ENCODE data around the gene LTO1.
A peak's percentile ranks its signal among the peaks of the same experiment; 100 is the strongest.
"Not testable (repeated sequence)": the region's sequence is repeated elsewhere in the genome, so short reads cannot be mapped to it uniquely, and the experiment has no call there.

The LTO1 gene

GRCh38 chr11:69627551-69627950 is 47.6 kb downstream of the LTO1 start:
- Mint-ChIP-seq H3K4me1 (no peaks in the 10 kb centered on the region), H3K27me3 (peaks cover 4% of the 10 kb centered on the region), H3K4me3 (no peak overlapping the region), H3K27ac (no peak overlapping the region), H3K36me3 (peaks cover 3% of the 10 kb centered on the region), H3K9me3 (peaks cover 6% of the 10 kb centered on the region)

DNA sequence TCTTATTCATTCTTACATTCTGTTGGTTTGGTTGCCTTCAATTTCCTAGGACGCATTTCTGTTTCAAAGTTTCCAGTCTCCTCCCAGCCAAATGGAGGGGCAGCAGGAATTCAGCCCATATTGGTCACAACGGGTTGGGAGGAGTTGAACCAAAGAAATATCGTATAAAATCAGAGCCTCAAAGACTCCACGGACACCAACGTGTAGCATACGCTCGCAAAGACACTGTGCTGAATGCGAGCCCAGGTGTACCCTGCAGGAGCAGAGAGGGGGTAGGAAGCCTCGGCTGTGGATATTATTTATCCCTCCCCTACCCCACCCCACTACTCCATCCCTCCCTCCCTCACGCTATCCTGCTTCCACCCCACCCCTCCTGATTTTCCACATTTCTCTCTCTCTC is 49.7 kb downstream of the LTO1 start:
- Mint-ChIP-seq H3K27ac (no peak overlapping the region), H3K4me3 (no peak overlapping the region), H3K4me1 (no peaks in the 10 kb centered on the region), H3K36me3 (peaks cover 3% of the 10 kb centered on the region), H3K27me3 (peaks cover 4% of the 10 kb centered on the region), H3K9me3 (peaks cover 6% of the 10 kb centered on the region)

DNA sequence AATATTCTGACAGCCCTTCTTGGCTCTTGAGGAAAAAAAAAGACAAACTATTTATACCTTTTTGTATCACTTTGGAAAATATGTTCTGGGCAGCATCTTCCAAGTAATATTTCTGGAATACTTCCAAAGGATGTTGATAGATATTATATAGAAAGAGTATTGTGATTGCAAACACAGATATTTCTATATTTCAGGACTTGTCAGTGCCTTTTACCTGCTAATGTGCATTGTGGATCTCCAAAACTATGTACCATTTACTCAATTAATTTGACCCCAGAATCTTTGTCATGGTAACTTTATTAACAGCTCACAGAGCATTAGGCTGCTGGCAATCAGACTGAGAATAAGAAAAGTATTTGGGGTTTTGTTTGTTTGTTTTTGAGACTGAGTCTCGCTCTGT is 50.9 kb downstream of the LTO1 start:
- H3K4me1 Mint-ChIP-seq, result no peaks in the 10 kb centered on the region
- peak overlapping the region; percentile 30 for H3K27ac Mint-ChIP-seq
- H3K27me3 Mint-ChIP-seq, result peaks cover 4% of the 10 kb centered on the region
- no peak overlapping the region for H3K4me3 Mint-ChIP-seq
- H3K9me3 Mint-ChIP-seq, result no peaks in the 10 kb centered on the region
- H3K36me3 Mint-ChIP-seq, result peaks cover 1% of the 10 kb centered on the region

DNA sequence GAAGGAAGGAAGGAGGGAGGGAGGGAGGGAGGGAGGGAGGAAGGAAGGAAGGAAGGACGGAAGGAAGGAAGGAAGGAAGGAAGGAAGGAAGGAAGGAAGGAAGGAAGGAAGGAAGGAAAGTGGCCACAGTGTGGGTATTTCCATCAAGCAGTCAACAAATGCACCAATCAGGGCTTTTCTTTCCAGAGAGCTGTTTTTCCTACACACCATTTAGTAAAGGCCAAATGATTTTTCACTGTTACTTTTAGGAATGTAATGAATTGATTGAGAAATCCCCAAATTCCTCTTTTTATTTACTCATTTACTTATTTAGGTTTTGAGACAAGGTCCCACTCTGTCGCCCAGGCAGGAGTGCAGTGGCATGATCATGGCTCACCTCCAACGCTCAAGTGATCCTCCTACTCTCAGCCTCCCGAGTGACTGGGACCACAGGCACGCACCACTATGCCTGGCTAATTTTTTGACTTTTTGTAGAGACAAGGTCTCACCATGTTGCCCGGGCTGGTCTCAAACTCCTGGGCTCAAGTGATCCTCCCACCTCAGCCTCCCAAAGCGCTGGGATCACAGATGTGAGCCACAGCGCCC is 53.0 kb downstream of the LTO1 start:
- H3K27me3 Mint-ChIP-seq, H3K27ac Mint-ChIP-seq, H3K4me1 Mint-ChIP-seq, H3K4me3 Mint-ChIP-seq, H3K9me3 Mint-ChIP-seq, H3K36me3 Mint-ChIP-seq: not testable (repeated sequence)

DNA sequence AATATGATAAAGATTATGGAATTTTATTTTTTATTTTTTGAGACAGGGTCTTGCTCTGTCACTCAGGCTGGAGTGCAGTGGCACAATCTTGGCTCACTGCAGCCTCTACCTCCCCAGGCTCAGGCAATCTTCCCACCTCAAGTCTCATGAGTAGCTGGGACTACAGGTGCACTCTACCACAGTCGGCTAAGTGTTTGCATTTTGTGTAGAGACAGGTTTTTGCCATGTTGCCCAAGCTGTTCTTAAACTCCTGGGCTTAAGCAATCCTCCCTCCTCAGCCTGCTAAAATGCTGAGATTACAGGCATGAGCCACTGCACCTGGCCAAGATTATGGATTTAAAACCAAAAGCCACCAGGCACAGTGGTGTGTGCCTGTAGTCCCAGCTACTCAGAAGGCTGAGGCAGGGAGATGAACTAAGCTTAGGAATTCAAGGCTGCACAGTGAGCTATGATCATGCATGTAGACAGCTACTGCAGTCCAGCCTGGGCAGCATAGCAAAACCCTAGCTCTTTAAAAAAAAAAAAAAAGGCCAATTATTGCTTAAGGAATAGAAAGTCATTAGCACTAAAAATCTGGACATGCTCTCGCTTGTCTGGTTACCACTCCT is 54.4 kb downstream of the LTO1 start:
- H3K9me3 Mint-ChIP-seq, result no peaks in the 10 kb centered on the region
- H3K4me3 Mint-ChIP-seq, result no peak overlapping the region
- H3K27ac Mint-ChIP-seq, result no peak overlapping the region
- no peaks in the 10 kb centered on the region for H3K4me1 Mint-ChIP-seq
- peaks cover 1% of the 10 kb centered on the region for H3K27me3 Mint-ChIP-seq
- no peaks in the 10 kb centered on the region for H3K36me3 Mint-ChIP-seq

DNA sequence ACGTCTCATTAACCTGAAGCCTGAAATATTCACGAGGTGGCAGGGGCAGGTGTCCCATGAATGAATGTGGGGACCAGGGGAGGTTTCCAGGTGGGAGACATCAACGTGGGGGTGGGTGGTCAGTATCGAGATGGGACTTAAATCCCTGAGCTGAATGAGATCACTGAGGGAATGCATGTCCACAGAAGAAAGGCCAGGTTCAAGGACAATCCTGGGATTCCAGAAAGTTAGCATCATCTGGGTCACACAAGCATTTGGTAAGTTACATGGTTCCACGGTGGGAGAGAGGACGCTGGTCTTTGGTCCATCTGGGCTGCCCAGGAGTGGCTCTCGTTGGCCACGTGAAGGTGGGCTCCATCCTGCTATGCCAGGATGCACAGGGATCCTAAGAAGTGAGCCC is 56.9 kb downstream of the LTO1 start:
- Mint-ChIP-seq H3K9me3 (no peaks in the 10 kb centered on the region), H3K27me3 (no peaks in the 10 kb centered on the region), H3K4me1 (no peaks in the 10 kb centered on the region), H3K27ac (no peak overlapping the region), H3K36me3 (no peaks in the 10 kb centered on the region), H3K4me3 (no peak overlapping the region)

DNA sequence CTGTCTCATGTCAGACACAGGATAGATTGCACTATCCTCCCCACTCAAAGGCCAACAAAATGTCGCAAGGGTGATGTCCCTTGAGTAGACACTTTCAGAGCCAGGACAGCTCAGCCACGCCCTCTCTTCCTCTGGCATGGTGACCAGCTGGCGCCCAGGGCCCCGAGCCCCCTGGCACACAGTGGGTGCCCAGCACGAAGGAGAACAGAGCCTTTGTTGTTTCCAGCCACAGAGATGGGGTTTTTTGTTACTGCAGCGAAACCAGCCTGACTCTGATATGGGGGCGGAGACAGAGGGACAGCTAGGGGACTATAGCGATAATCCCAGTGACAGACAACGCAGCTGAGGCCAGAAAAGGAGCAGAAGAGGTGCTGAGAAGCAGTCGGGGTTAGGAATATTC is 57.5 kb downstream of the LTO1 start:
- H3K9me3 Mint-ChIP-seq, result no peaks in the 10 kb centered on the region
- no peaks in the 10 kb centered on the region for H3K4me1 Mint-ChIP-seq
- no peaks in the 10 kb centered on the region for H3K27me3 Mint-ChIP-seq
- H3K27ac Mint-ChIP-seq, result no peak overlapping the region
- no peaks in the 10 kb centered on the region for H3K36me3 Mint-ChIP-seq
- no peak overlapping the region for H3K4me3 Mint-ChIP-seq

DNA sequence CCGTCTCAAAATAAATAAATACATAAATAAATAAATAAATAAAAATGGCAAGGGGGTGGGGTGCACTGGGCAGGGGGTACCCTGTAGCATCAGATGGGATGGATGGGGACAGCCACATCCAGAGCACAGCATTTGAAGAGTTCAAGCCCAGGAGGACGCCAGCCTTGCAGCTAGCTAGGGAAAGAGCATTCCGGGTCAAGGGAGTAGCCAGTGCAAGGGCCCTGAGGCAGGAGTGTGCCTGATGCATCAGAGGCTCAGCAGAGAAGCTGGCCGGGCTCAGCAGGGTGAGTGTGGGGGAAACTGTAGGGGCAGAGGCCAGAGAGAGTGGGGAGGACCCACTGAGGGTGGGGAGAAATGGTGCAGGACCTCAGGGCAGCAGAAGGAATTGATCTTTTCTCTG is 57.9 kb downstream of the LTO1 start:
- no peaks in the 10 kb centered on the region for H3K9me3 Mint-ChIP-seq
- H3K4me1 Mint-ChIP-seq, result no peaks in the 10 kb centered on the region
- H3K4me3 Mint-ChIP-seq, result no peak overlapping the region
- H3K27ac Mint-ChIP-seq, result no peak overlapping the region
- H3K27me3 Mint-ChIP-seq, result no peaks in the 10 kb centered on the region
- H3K36me3 Mint-ChIP-seq, result no peaks in the 10 kb centered on the region
